ENCODE results near the gene LLGL2. TPM values are rescaled to one million over a fixed set of nuclear protein-coding genes. Genes with fewer than 3 reads are reported as not detected.

The LLGL2 gene
- total RNA-seq, 2 donors from 2014 or later = 21.4 to 34.1 TPM

GRCh38 chr17:75507733-75508719, 17.5 kb upstream of the LLGL2 start:
- no peak overlapping the region for H3K4me3 Mint-ChIP-seq
- no peaks in the 10 kb centered on the region for H3K9me3 Mint-ChIP-seq
- H3K27me3 Mint-ChIP-seq = no peaks in the 10 kb centered on the region
- no peak overlapping the region for H3K27ac Mint-ChIP-seq
- DNase-seq (ENCODE audit: low spot score) (no peak), ATAC-seq (no peak)
- H3K36me3 Mint-ChIP-seq = no peaks in the 10 kb centered on the region
- H3K4me1 Mint-ChIP-seq (ENCODE audit: low read depth in 2 of 2) = peaks cover 0 to 3% of the 10 kb centered on the region in 2 donors

- no peak overlapping the region for H3K27ac Mint-ChIP-seq
- ATAC-seq (no peak), DNase-seq (ENCODE audit: low spot score) (no peak)
- no peak overlapping the region for H3K4me3 Mint-ChIP-seq
- H3K9me3 Mint-ChIP-seq = no peaks in the 10 kb centered on the region
- peaks cover 0 to 3% of the 10 kb centered on the region in 2 donors for H3K4me1 Mint-ChIP-seq (ENCODE audit: low read depth in 2 of 2)
- H3K27me3 Mint-ChIP-seq = no peaks in the 10 kb centered on the region
- H3K36me3 Mint-ChIP-seq = no peaks in the 10 kb centered on the region
These were observed 16.6 kb upstream of the LLGL2 start for GRCh38 chr17:75508931-75509361.

- DNase-seq (ENCODE audit: low spot score) = no peak
- Mint-ChIP-seq H3K9me3 (no peaks in the 10 kb centered on the region), H3K4me3 (no peak overlapping the region), H3K4me1 (ENCODE audit: low read depth in 2 of 2) (no peaks in the 10 kb centered on the region), H3K36me3 (no peaks in the 10 kb centered on the region), H3K27me3 (no peaks in the 10 kb centered on the region), H3K27ac (no peak overlapping the region)
- ATAC-seq = no peak
These were observed 15.8 kb upstream of the LLGL2 start for GRCh38 chr17:75509528-75510258.

GRCh38 chr17:75511270-75511609, 14.3 kb upstream of the LLGL2 start:
- Mint-ChIP-seq H3K36me3 (no peaks in the 10 kb centered on the region), H3K27me3 (no peaks in the 10 kb centered on the region), H3K4me3 (no peak overlapping the region), H3K9me3 (no peaks in the 10 kb centered on the region), H3K27ac (no peak overlapping the region), H3K4me1 (ENCODE audit: low read depth in 2 of 2) (no peaks in the 10 kb centered on the region)
- no peak for DNase-seq (ENCODE audit: low spot score)
- ATAC-seq = no peak

GRCh38 chr17:75511610-75512575, 13.6 kb upstream of the LLGL2 start:
- Mint-ChIP-seq H3K9me3 (no peaks in the 10 kb centered on the region), H3K27ac (no peak overlapping the region), H3K4me1 (ENCODE audit: low read depth in 2 of 2) (peaks cover 0 to under 1% of the 10 kb centered on the region in 2 donors), H3K36me3 (no peaks in the 10 kb centered on the region), H3K4me3 (no peak overlapping the region), H3K27me3 (no peaks in the 10 kb centered on the region)
- ATAC-seq (no peak), DNase-seq (ENCODE audit: low spot score) (no peak)

- Mint-ChIP-seq H3K4me3 (no peak overlapping the region), H3K27ac (no peak overlapping the region), H3K4me1 (ENCODE audit: low read depth in 2 of 2) (peaks cover 9 to 12% of the 10 kb centered on the region in 2 donors), H3K9me3 (no peaks in the 10 kb centered on the region), H3K36me3 (no peaks in the 10 kb centered on the region), H3K27me3 (no peaks in the 10 kb centered on the region)
- ATAC-seq (no peak), DNase-seq (ENCODE audit: low spot score) (no peak)
These were observed 12.4 kb upstream of the LLGL2 start for GRCh38 chr17:75512926-75513640.

GRCh38 chr17:75513641-75514000, 11.9 kb upstream of the LLGL2 start:
- Mint-ChIP-seq H3K4me3 (no peak overlapping the region), H3K27ac (no peak overlapping the region)
- no peak for DNase-seq (ENCODE audit: low spot score)

GRCh38 chr17:75514299-75514918, 11.1 kb upstream of the LLGL2 start:
- DNase-seq (ENCODE audit: low spot score) (no peak), ATAC-seq (no peak)
- peaks cover 6% of the 10 kb centered on the region for H3K36me3 Mint-ChIP-seq
- no peak overlapping the region for H3K27ac Mint-ChIP-seq
- no peaks in the 10 kb centered on the region for H3K9me3 Mint-ChIP-seq
- H3K4me3 Mint-ChIP-seq = no peak overlapping the region
- H3K4me1 Mint-ChIP-seq (ENCODE audit: low read depth in 2 of 2) = peaks cover 20 to 21% of the 10 kb centered on the region in 2 donors
- H3K27me3 Mint-ChIP-seq = no peaks in the 10 kb centered on the region

More at GRCh38 chr17:75513641-75514000, 11.9 kb upstream of the LLGL2 start:
- ATAC-seq = no peak
- Mint-ChIP-seq H3K9me3 (no peaks in the 10 kb centered on the region), H3K27me3 (no peaks in the 10 kb centered on the region), H3K36me3 (peaks cover 4% of the 10 kb centered on the region), H3K4me1 (ENCODE audit: low read depth in 2 of 2) (peaks cover 14 to 18% of the 10 kb centered on the region in 2 donors)

- H3K27me3 Mint-ChIP-seq = no peaks in the 10 kb centered on the region
- H3K4me1 Mint-ChIP-seq (ENCODE audit: low read depth in 2 of 2) = peaks cover 21 to 23% of the 10 kb centered on the region in 2 donors
- ATAC-seq (no peak), DNase-seq (ENCODE audit: low spot score) (no peak)
- no peak overlapping the region for H3K27ac Mint-ChIP-seq
- H3K4me3 Mint-ChIP-seq = peak overlapping the region; percentile 66
- peaks cover 10% of the 10 kb centered on the region for H3K36me3 Mint-ChIP-seq
- no peaks in the 10 kb centered on the region for H3K9me3 Mint-ChIP-seq
These were observed 10.5 kb upstream of the LLGL2 start for GRCh38 chr17:75514919-75515495.

GRCh38 chr17:75515496-75516254, 9.8 kb upstream of the LLGL2 start, which contains the start of gene CASKIN2:
Gene CASKIN2 (minus strand): TSS chr17:75515537. CDS start chr17:75513804, 1,733 bp downstream.
- no peaks in the 10 kb centered on the region for H3K27me3 Mint-ChIP-seq
- no peaks in the 10 kb centered on the region for H3K9me3 Mint-ChIP-seq
- H3K4me3 Mint-ChIP-seq = peak within 1 kb of the TSS; percentile 66
- peak; percentile 81 for DNase-seq (ENCODE audit: low spot score)
- peaks cover 10% of the 10 kb centered on the region for H3K36me3 Mint-ChIP-seq
- peaks cover 21 to 23% of the 10 kb centered on the region in 2 donors for H3K4me1 Mint-ChIP-seq (ENCODE audit: low read depth in 2 of 2)
- ATAC-seq = peak; percentile 73 to 78
- no peak within 1 kb of the TSS for H3K27ac Mint-ChIP-seq

- peaks cover 10% of the 10 kb centered on the region for H3K36me3 Mint-ChIP-seq
- H3K27ac Mint-ChIP-seq = peak within 1 kb of the TSS; percentile 54 to 65
- peaks cover 21 to 23% of the 10 kb centered on the region in 2 donors for H3K4me1 Mint-ChIP-seq (ENCODE audit: low read depth in 2 of 2)
These were observed 9.3 kb upstream of the LLGL2 start, which contains the start of gene TSEN54 for GRCh38 chr17:75516255-75516618. Gene TSEN54 (plus strand): TSS chr17:75516528. CDS start chr17:75516561, 33 bp downstream.

More at GRCh38 chr17:75516255-75516618, 9.3 kb upstream of the LLGL2 start, which contains the start of gene TSEN54:
- no peaks in the 10 kb centered on the region for H3K27me3 Mint-ChIP-seq
- DNase-seq (ENCODE audit: low spot score) (peak; percentile 97), ATAC-seq (peak; percentile 94 to 96)
- H3K4me3 Mint-ChIP-seq = peak within 1 kb of the TSS; percentile 89
- H3K9me3 Mint-ChIP-seq = no peaks in the 10 kb centered on the region

Data from natural killer cell treated with Interleukin-12 subunit alpha and Interleukin-12 subunit beta and Interleukin-15 and Interleukin-18, amount 100 ng/mL, for 72 hours (primary cell).